ENCODE measurements around the gene SPOP.

- no peak for TF ChIP-seq CTCF (IDR thresholded peaks at IDR 0.05)
- TF ChIP-seq ZFX (IDR thresholded peaks at IDR 0.05; ENCODE audit: borderline replicate concordance) = no peak
These were observed 85.6 kb downstream of the SPOP start for GRCh38 chr17:49592263-49592662.
